ENCODE results near the gene SARDH.
"Not testable (repeated sequence)": the region's sequence is repeated elsewhere in the genome, so short reads cannot be mapped to it uniquely, and the experiment has no call there.

Gene SARDH

DNA sequence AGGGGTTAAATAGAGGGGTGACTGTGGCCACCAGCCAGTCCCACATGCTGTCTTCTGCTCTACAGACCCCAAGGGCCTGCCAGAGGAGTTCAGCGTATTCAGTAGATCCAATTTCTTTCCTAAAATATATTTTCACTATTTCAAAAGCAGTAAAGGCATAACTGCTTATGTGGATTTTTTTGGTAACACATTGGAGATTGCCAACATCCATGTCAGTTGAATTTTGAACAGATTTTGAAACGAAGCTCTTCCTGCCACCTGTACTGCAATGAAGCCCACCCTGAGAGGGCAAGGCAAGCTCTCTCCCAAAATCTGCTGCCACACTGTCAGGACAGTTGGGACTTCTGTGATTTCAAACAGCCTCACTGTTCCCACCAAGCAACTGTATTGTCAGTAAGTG lies 37.1 kb upstream of the SARDH start:
- DNase-seq, result no peak

DNA sequence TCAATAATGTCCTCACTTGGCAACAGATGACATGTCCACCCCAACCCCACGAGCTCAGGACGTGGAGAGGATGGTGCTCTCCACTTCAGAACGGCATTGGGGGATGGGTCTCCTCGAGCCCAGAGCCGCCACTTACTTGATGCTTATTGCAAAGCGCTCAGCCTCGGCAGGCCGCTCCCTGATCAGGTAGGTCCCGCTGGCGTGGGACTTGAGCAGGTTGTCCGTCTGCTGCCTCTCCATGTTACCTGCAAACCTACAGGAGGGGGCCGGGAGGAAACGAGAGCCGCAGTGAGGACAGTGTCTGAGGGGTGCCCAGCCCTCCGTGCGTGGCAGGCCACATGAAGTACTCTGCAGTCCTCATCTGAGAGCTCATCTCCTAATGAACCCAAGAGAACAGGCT lies 36.6 kb upstream of the SARDH start:
- no peak for DNase-seq

DNA sequence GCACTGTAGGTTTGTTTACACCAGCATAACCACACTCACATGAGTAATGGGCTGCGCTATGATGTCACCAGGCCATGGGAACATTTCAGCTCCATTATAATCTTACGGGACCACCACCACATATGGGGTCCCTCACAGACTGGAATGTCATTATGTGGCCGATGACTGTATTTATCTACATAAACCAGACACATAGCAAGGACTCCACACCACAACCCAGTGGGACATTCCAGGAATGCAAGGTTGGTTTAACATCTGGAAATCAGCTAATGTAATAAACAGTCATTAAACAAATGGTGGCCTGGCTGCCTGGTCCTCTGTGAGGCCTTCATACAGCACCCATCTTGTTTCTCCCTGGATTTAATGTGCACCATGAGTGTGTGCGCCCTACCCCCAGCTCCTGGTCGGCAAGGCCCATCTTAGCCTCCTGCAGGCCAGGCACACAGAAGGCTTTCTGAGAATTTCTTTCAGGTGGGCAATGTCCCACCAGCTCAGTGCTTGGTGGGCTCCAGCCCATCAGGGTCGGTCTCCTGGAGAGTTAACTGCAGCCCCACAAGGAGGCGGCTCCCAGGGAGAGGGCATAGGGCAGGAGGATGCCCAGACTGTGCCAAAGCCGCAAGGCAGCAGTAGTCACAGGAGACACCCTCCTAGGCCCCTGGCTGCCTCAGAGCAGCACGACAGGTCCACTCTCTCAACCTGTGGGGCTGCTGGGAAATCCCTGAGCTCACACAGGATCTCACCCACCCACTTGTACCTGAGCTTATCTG lies 35.9 kb upstream of the SARDH start:
- no peak for DNase-seq

DNA sequence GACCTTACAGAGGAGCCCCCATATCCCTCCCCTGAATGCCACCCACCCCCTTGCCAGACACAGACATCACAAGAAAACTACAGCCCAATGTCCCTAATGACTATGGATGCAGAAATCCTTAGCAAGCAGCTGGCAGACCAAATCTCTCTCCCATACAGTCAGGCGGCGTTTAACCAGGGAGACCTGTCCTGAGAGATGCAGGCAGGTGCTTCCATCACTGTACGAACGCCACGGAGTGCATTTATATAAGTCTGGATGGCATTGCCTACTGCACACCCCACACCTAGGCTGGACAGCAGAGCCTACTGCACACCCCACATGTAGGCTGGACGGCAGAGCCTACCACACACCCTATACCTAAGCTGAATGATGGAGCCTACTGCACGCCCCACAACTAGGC lies 34.4 kb upstream of the SARDH start:
- DNase-seq, result no peak

DNA sequence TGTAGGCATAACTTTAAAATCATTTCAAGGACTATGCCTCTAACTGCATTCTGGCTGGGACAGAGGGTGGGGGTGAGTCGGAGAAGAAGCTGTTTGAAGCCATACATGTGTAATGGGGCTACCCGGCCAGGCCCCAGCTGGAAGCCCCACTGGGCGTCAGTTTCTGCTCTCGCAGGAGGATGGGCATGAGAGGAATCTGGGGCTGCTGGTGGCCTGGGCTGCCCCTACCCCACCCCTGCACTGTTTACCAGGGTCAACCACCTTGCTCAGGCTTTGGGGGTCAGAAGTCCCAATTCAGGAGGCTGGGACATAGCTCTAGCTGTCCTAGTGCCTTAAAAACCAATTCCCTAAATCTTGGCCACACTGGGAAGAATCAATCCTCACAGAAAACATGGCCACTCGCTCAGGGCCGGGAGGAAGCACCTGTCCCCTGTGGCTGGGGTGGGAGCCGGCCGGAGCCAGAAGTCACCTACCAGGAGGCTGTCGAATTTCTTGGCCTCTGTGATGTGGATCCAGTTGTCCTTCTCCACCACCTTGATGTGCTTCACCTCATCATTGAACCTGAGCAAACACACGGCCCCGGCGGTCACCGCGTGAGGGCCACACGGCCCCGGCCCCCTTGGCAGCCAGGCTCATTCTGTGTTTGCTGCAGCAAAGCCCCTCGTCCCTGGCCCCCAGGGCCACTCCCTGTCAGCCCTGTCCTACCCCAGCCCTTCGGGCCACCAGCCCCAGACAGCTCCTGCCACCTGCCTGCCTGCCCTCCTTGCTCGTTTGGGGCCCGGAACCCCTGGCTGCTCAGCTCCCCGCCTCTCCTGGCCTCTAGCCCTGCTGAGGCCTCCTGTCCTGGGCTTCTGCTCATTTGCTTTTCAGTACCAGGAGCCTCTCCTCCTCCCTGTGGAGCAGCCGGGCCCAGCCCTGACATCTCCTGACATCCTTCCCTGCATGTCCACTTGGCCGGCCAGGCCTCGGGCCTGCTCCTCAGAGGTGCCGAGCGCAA lies 33.6 kb upstream of the SARDH start:
- no peak for DNase-seq

DNA sequence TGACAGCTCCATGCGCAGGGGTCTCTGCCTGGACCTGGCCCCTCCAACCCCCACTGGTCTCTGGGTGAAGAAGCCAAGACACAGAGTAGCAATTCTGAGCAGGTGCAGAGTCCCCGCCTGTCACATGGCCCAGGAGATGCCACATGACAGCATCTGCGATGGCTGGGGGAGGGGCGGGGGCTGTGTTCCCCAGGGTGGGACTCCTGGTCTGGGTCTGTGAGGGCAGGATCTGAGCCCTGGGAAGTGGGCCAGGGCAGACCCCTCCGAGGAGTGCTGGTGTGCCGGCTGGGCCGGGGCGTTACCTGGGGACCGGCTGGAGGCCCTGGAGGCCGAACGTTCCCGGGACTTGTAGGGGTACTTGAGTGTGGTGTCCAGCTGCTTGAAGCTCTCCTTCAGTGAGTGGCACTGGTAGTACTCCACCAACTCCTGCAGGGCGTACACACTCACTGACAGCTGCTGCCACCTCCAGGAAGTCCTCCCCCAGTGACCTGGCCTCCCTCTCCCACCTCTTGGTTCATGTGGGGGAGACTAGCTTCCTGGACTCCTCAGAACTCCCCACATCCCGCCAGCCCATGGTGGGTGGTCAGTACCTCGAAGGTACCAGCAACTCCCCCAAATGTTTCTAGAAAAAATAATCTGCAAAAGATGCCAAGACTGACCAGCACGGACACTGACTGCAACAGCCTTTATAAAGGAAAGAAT lies 32.1 kb upstream of the SARDH start:
- no peak for DNase-seq

DNA sequence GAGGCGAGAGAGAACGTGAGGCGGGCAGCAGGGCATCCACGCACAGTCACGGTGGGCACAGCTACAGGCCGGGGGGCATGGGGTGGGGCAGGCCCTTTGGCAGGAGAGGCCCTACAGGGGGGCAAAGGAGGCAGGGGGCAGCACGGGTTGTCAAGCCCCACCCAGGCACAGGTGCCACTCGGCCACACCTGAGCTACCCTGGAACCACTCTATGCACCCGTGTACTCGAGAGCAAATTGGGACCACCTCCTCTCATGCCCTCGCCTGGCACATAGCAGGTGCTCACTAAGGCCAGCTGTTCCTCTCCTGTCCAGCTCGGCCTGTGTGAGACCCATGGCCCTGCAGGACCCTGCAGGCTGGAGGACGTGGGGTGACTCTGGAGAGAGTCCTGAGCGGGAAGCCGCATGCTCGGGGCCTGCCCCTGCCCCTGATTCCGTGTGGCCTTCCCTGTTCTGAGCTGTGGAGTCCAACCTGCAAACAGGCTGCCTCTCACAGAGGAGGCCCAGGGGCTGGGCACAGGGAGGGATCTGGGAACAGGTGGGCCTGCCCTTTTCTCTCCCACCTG lies 31.4 kb upstream of the SARDH start:
- no peak for DNase-seq

DNA sequence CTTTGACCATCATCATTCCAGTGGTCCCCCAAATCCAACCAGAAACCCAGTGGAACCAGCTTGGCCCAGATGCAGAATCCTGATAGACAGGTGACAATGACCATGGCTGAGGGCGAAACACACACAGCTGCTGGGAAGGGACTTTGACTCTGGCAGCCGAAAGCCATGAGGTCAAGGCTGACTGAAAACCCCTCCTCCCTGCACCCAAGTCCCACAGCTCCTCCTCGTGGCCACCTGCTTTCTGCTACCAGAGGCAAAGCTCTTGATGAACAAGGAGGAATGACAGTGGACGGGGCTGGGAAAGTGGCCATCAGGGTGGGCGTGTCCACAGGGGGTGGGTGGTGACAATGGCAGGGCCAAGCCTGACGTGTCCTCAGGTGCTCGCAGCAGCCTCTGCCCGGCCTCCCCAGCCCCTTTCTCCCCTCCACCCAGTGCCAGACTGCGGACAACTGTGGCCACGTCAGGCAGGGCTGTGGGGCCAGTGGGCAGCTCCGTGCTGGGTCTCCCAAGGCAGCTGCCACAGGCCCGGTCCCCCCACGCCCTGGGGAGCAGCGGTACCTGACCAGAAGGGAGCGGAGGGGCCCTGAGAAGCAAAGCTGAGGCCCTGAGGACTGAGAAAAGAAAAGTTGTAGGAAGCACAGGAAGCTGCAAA lies 30.8 kb upstream of the SARDH start:
- no peak for DNase-seq

DNA sequence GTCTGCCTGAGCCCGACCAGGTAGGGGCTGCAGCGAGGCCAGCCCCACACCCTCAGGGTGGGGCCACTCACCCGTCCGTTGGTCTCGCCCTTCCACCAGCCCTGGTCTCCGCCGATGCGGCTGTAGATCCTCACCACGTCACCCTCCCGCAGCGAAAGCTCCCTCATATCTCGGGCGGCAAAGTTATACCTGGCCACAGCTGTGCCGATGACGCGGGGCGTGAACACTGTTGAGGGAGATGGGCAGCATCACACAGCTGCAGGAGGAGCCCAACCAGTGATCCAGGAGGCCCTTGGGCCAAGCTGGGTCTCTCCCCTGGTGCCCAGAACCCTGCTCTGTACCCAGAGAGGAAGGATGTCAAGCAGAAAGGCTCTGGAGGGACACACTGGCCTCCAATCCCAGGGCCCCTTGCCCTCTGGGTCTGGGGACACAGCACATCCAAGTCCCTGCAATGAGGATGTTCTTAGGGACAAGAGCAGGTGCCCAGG lies 30.3 kb upstream of the SARDH start:
- no peak for DNase-seq

DNA sequence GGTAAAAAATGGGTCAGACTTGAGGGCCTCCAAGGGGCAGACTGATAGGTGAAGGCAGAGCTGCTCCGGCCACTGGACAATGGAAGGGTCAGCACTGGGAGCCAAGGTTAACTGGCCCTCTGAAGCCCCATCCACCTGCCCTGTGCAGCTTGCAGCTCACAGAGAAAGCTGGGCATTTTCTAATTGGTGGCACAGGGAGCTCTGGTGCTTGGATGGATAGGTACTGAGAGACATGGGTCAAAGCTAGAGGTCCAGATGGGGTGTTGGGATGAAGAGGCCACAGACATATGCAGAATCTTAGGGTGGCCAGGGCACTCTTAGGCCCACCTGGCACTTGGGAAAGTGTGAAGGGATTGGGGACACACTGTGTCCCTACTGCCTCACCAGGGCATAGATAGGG lies 29.5 kb upstream of the SARDH start:
- DNase-seq, result no peak

DNA sequence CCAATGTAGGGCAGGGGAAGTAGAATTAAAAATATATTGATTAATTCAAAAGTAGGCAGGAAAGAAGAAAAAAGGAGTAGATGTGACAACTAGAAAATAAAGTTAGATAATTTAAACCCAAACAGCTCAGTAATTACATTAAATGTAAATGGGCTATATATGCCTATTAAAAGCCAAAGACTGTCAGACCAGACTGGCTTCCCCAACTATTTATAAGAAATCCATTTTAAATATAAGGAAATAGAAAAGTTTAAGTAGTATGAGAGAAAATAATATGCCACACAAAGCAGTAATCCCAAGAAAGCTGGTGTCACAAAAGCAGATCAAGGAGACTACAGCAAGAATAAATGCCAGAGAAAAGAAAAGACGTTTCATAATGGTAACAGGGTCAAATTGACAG lies 28.9 kb upstream of the SARDH start:
- DNase-seq, result no peak

DNA sequence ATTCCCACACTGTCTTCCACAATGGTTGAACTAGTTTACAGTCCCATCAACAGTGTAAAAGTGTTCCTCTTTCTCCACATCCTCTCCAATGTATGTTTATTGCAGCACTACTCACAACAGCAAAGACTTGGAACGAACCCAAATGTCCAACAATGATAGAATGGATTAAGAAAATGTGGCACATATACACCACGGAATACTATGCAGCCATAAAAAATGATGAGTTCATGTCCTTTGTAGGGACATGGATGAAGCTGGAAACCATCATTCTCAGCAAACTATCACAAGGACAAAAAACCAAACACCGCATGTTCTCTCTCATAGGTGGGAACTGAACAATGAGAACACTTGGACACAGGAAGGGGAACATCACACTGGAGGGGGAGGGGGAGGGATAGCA lies 28.1 kb upstream of the SARDH start:
- not testable (repeated sequence) for DNase-seq

DNA sequence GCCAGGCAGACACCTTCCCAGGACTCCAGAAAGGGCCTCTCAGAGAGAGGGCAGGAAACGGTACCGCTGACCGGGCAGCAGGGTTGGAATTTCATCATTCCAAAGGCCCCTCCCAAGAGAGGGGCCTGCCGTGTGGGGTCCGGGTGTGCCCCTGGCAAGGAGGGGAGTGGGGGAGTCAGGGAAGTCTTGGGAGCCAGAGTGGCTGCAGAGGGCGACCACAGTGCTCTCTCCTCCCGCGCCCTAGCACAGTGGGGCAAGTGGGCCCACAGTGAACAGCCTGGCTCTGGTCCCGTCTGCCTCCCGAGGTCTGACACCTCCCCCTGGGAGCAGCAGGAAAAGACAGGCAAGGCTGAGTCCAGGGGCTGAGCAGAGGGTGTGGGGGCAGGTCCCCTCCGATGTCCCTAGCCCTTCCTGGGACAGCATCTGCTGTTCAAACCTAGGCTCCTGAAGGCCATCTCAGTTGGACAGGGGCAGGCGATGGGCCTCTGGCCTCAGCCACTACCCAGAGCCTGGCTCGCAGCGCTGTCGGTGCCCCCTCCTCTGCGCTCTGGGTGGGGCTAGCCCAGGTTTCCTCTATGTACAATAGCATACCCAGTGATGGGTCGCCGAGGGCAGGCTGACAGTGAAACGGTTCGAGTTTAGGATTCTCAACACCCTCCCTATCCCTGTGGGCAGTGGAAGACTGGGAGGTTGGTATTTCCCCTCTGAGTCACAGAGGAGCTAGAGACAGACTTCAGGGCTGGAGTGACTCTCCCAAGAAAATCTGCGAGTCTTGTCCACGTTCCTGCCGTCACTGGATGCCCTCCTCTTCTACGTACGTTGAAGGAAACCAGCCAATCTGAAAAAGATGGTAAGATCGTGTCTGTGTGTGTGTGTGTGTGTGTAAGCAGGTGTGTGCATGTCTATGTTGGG lies 25.4 kb upstream of the SARDH start:
- DNase-seq, result no peak

DNA sequence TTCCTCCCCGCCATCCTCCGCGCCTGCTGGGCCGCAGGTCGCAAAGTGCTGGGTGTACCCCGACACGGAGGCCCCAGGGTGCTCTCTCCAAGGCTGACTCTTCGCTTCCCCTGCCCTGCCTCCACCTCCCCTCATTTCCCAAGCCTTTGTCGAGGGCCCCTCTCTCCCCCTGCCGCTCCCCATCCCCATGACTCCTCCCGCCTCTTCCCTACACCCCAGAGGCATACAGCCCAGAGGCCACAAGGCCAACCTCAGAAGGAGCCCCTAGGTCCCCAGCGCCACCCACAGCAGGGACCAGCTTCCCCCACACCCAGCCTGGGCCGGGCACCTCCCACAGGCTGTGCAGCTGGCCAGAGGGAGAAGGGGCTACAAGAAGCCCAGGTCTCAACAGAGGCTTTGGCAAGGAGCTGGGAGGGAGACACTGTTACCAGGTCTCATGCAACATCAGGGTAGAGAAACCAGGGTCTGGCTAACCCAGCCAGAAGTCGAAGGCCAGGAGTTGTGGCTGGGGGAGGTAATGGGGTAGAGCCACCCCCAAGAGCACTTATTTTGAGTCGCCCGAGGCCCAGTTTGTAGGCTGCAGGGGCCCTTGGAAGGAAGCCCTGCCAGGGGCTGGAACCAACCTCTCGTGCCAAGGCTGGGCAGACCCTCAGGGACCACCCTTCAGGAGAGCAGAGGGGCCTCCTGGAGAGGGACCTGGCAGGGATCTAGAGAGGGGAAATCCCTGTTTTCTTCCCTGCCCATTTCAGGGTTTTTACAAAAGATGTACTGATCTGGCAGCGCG lies 24.5 kb upstream of the SARDH start:
- DNase-seq, result no peak

DNA sequence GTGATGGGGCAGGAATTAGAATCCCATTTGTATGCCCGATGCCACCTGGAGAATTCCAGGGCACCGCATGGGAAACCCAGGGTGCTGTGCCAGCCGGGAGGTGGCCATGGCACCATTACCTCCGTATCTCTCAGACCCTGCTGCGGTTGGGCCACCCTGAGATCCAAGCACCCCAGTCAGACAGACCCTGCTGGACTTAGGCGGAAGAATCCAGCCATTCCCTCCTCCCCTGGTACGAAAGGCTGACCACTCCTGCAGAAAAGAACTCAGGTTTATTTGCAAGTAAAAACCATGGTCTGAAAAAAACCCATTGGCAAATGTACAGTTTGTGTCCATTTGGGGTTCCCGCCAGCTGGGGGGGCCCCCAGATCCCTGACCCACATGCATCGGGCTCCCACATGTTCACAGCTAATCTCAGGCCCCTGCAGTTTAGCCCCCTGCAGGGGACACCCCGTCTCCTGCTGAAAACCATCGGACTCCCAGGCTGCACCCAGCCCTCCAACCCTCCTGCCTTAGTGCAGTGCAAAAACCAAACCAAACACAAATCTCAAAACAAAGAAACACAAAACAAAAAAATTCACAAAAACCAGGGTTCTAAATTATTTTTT lies 23.6 kb upstream of the SARDH start:
- DNase-seq, result no peak

DNA sequence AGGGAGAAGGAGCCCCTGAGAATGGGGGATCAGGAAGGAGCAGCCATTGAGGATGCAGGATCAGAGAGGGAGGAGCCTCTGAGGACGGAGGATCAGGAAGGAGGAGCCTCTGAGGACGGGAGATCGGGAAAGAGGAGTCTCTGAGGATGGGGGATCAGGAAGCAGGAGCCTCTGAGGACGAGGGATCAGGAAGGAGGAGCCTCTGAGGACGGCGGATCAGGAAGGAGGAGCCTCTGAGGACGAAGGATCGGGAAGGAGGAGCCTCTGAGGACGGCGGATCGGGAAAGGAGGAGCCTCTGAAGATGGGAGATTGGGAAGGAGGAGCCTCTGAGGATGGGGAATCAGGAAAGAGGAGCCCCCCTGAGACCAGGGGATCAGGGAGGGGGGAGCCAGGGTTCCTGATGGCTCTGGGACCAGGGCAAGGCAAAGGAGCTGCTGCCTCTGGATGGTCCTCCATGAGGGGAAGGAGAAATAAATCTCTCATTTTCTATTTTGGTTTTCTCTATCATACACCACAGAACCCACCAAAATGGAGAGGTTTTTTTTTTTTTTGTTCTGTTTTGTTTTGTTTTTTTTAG lies 22.6 kb upstream of the SARDH start:
- no peak for DNase-seq

DNA sequence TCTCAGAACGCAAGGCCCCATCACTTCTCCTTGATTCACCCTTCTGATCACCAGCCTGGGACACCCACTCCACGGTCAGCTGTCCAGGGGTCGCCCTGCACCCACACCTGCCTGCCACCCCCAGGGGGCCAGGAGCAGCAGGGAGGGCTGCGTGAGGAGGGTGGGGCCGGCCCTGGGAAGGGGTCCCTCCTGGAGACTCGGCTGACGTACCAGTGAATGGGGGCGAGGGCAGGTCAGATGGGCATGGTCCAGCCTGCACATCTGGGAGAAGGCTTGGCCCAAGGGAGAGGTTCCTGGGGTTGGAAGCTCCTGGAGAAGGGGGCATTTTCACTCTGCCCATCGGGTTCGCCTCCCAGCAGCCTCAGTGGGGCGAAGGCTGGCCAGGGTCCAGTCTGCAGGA lies 21.8 kb upstream of the SARDH start:
- DNase-seq, result no peak

DNA sequence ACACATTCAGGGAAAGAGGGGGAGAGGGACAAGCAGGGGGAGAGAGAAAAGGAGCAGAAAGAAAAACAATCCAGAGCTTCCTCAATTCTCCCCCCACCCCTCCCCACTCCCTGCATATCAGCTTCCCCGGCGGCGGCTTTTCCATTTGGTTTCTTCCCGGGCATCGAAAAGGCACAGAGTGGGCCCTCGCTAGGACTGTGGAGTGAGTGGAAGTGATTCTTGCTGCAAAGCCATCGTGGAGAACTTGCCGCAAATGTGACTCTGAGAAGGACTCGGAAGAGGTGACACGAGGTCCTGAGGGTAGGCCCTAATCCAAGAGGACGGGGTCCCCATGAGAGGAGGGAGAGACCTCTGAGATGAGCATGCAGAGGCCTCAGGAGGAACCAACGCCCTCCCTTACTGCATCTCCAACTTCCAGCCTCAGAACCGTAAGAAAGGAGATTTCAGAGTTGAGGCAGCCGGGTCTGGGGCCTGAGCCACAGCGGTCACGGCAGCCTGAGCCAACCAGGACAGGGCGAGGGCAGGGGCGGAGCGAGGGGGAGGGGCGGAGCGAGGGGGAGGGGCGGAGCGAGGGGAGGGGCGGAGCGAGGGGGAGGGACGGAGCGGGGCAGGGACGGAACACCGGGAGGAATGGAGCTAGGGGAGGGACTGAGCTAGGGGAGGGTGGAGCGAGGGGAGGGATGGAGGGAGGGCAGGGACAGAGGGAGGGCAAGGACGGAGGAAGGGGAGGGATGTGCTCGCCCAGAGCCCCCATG lies 21.2 kb upstream of the SARDH start:
- DNase-seq, result no peak

DNA sequence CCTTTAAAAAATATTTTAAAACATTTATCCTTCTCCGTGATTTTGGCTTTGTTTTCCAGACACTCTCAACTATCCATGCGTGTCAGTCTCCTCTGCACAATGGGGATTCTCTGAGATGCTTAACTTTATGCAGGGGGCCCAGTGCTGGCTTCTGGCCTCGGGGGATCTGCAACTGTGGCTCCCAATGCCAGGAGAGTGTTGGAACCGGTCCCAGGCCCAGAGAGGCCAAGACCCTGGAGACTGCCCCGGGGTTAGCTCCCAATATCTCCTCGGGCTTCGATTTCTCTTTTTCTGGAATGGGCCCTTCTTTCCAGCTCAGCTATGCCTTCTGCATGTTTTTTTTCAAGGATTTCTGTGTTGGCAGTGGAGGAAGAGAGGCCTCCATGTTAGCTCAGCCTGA lies 20.1 kb upstream of the SARDH start:
- DNase-seq, result no peak
